Liver (tissue), 9 donors: Measurements from ENCODE around the gene CD8A. TPM values are rescaled to one million over a fixed set of nuclear protein-coding genes. Genes with fewer than 3 reads are reported as not detected.

Experiments
- DNase-seq: peaks from one replicate; pipeline ENCODE4 v3.0.0-alpha.2; 2017; ENCODE audit warnings: low spot score
- H3K27ac ChIP-seq, 2 donors: one replicate each; pipeline ENCODE4 v1.7.0; 2013; ENCODE audit warnings: inconsistent platforms in 2 of 2, low read length in 2 of 2, control low read depth in 1 of 2, low read depth in 1 of 2, mild to moderate bottlenecking in 1 of 2
- H3K27me3 ChIP-seq, 4 donors: one replicate each; pipeline versions ENCODE4 v1.6.1 to v1.7.0; 2013; ENCODE audit warnings: low read length in 3 of 4, inconsistent platforms in 1 of 4, mild to moderate bottlenecking in 1 of 4, moderate library complexity in 1 of 4; ENCODE audit not compliant: control insufficient read depth in 4 of 4, insufficient read depth in 4 of 4
- H3K36me3 ChIP-seq, 4 donors: one replicate each; pipeline versions ENCODE4 v1.6.1 to v1.7.0; 2013; ENCODE audit warnings: low read length in 3 of 4, mild to moderate bottlenecking in 3 of 4, low read depth in 1 of 4, moderate library complexity in 1 of 4; ENCODE audit not compliant: control insufficient read depth in 4 of 4, insufficient read depth in 3 of 4
- H3K4me1 ChIP-seq, 4 donors: one replicate each; pipeline versions ENCODE4 v1.6.1 to v1.7.0; 2013; ENCODE audit warnings: low read length in 3 of 4, mild to moderate bottlenecking in 3 of 4, moderate library complexity in 1 of 4; ENCODE audit not compliant: control insufficient read depth in 4 of 4, insufficient read depth in 4 of 4
- H3K4me3 ChIP-seq, 3 donors: one replicate each; pipeline versions ENCODE4 v1.6.1 to v1.7.0; 2013; ENCODE audit warnings: low read length in 3 of 3, control low read depth in 1 of 3, low read depth in 1 of 3, mild to moderate bottlenecking in 1 of 3
- H3K9ac ChIP-seq, 2 donors: one replicate each; pipeline ENCODE4 v1.7.0; 2013; ENCODE audit warnings: low read length in 2 of 2, mild to moderate bottlenecking in 2 of 2, moderate library complexity in 2 of 2, control low read depth in 1 of 2, low read depth in 1 of 2
- H3K9me3 ChIP-seq, 4 donors: one replicate each; pipeline versions ENCODE4 v1.6.1 to v1.7.0; 2013; ENCODE audit warnings: low read length in 3 of 4; ENCODE audit not compliant: control insufficient read depth in 4 of 4
- ATF3 ChIP-seq: IDR thresholded peaks from 2 replicates; pipeline ENCODE4 v1.6.1; 2016; ENCODE audit warnings: antibody characterized with exemption
- CTCF ChIP-seq: fragments of 150-350 bp; IDR thresholded peaks from 2 replicates; pipeline ENCODE4 v1.5.1; 2017; ENCODE audit warnings: improper control_type of control experiment, low read depth, low read length; ENCODE audit not compliant: missing input control
- EGR1 ChIP-seq, 2 donors: IDR thresholded peaks; 2 replicates each; pipeline ENCODE4 v1.6.1; 2016 to 2018; ENCODE audit warnings: antibody characterized with exemption in 2 of 2, low read depth in 2 of 2
- FOXA1 ChIP-seq: IDR thresholded peaks from 2 replicates; pipeline ENCODE4 v1.6.1; 2016; ENCODE audit warnings: antibody characterized with exemption
- FOXA2 ChIP-seq: IDR thresholded peaks from 2 replicates; pipeline ENCODE4 v1.6.1; 2016; ENCODE audit warnings: antibody characterized with exemption
- GABPA ChIP-seq, 2 donors: IDR thresholded peaks in 1 of 2; conservative IDR thresholded peaks in 1 of 2; 2 replicates each; pipeline ENCODE4 v1.6.1; 2016; ENCODE audit warnings: antibody characterized with exemption in 2 of 2, mild to moderate bottlenecking in 1 of 2, moderate library complexity in 1 of 2
- HNF4A ChIP-seq, 2 donors: conservative IDR thresholded peaks; 2 replicates each; pipeline ENCODE4 v1.6.1; 2016; ENCODE audit warnings: antibody characterized with exemption in 2 of 2, mild to moderate bottlenecking in 2 of 2
- HNF4G ChIP-seq: IDR thresholded peaks from 2 replicates; pipeline ENCODE4 v1.6.1; 2016; ENCODE audit warnings: antibody characterized with exemption
- JUND ChIP-seq, 2 donors: IDR thresholded peaks; 2 replicates each; pipeline ENCODE4 v1.6.1; 2016; ENCODE audit warnings: antibody characterized with exemption in 2 of 2
- NR2F2 ChIP-seq: IDR thresholded peaks from 2 replicates; pipeline ENCODE4 v1.6.1; 2016; ENCODE audit warnings: antibody characterized with exemption
- RAD21 ChIP-seq, 2 donors: IDR thresholded peaks; 2 replicates each; pipeline ENCODE4 v1.6.1; 2016; ENCODE audit warnings: antibody characterized with exemption in 2 of 2, mild to moderate bottlenecking in 2 of 2
- RXRA ChIP-seq, 2 donors: IDR thresholded peaks; 2 replicates each; pipeline ENCODE4 v1.6.1; 2017 to 2018; ENCODE audit warnings: antibody characterized with exemption in 2 of 2, mild to moderate bottlenecking in 1 of 2
- SP1 ChIP-seq: IDR thresholded peaks from 2 replicates; pipeline ENCODE4 v1.6.1; 2018; ENCODE audit warnings: antibody characterized with exemption, mild to moderate bottlenecking
- TAF1 ChIP-seq: conservative IDR thresholded peaks from 2 replicates; pipeline ENCODE4 v1.6.1; 2016; ENCODE audit warnings: antibody characterized with exemption, mild to moderate bottlenecking
- YY1 ChIP-seq: IDR thresholded peaks from 2 replicates; pipeline ENCODE4 v1.6.1; 2016; ENCODE audit warnings: antibody characterized with exemption, mild to moderate bottlenecking
- ZBTB33 ChIP-seq: IDR thresholded peaks from 2 replicates; pipeline ENCODE4 v1.6.1; 2016; ENCODE audit warnings: antibody characterized with exemption
- WGBS: extraction: QIAGEN DNeasy Blood & Tissue Kit; methylation state at CpG from one replicate; pipeline ENCODE4 v1.1.7; 2013; 5-methylcytosine and 5-hydroxymethylcytosine counted together
- polyA plus RNA-seq, 2 donors: library from polyadenylated mRNA; stranded (reverse) in 1 of 2; unstranded in 1 of 2; fragments of 200-250 nt in 1 of 2; fragments of >200 nt in 1 of 2; fragmentation: Nextera tagmentation in 1 of 2; extraction: Ambion mirVana in 1 of 2; gene quantifications; one replicate each; pipeline versions ENCODE4 v1.2.1 to v1.2.3, GENCODE V29; 2013 to 2015
- total RNA-seq, 2 donors: library from RNA; depleted of rRNA; stranded (reverse); fragments of >200 nt; gene quantifications; one replicate each; pipeline ENCODE4 v1.2.3, GENCODE V29; 2014
- TF ChIP-seq, protein P1 (sequence below): IDR thresholded peaks from 2 replicates; pipeline ENCODE4 v1.6.1; 2016; ENCODE audit warnings: antibody characterized with exemption
- donor health status: healthy.
- donor health status: healthy.
- donor health status: healthy.
- donor health status: healthy.
- donor health status: healthy.

Gene CD8A
- total and polyA plus RNA-seq, 4 donors: 0.42 to 1.8 (median 0.69) TPM

DNA sequence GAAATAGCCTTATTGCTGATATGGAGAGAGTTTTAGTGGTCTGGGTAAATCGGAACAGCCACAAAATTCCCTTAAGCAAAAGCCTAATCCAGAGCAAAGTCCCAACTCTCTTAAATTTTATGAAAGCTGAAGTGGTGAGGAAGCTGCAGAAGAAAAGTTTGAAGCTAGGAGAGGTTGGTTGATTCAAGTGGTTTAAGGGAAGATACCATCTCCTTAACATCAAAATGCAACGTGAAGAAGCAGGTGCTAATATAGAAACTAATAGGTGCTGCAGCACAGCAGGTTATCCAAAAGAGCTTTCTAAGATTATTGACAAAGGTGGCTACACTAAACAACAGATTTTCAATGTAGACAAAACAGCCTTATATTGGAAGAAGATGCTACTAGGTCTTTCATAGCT is 28.2 kb upstream of the CD8A start (continued):
- no peak for TF ChIP-seq CTCF
- TF ChIP-seq HNF4A (conservative IDR thresholded peaks at IDR 0.05): no peak
- no peak for TF ChIP-seq SP1
- TF ChIP-seq, protein P1, sequence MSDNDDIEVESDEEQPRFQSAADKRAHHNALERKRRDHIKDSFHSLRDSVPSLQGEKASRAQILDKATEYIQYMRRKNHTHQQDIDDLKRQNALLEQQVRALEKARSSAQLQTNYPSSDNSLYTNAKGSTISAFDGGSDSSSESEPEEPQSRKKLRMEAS: no peak
- TF ChIP-seq FOXA2: no peak
- no peak for TF ChIP-seq YY1
- TF ChIP-seq RXRA (IDR thresholded peaks at IDR 0.05): no peak

- no peak for DNase-seq
- H3K4me1 ChIP-seq: no peaks in the 10 kb centered on the region
- no peak overlapping the region for H3K4me3 ChIP-seq
- H3K9me3 ChIP-seq: peaks cover 0 to 14% (median 2%) of the 10 kb centered on the region in 4 donors
- H3K9ac ChIP-seq: no peak overlapping the region
- no peak overlapping the region for H3K27ac ChIP-seq
- WGBS: 87% methylated on average over 4 of the region's 4 CpGs
- no peak for TF ChIP-seq EGR1 (IDR thresholded peaks at IDR 0.05; ENCODE audit: low read depth in 2 of 2)
- no peak for TF ChIP-seq RXRA (IDR thresholded peaks at IDR 0.05)
- TF ChIP-seq RAD21 (IDR thresholded peaks at IDR 0.05): no peak
- no peak for TF ChIP-seq ZBTB33
- H3K27me3 ChIP-seq: no peaks in the 10 kb centered on the region
- H3K36me3 ChIP-seq: no peaks in the 10 kb centered on the region
Measured at GRCh38 chr2:86818114-86818801, 27.5 kb upstream of the CD8A start.

DNA sequence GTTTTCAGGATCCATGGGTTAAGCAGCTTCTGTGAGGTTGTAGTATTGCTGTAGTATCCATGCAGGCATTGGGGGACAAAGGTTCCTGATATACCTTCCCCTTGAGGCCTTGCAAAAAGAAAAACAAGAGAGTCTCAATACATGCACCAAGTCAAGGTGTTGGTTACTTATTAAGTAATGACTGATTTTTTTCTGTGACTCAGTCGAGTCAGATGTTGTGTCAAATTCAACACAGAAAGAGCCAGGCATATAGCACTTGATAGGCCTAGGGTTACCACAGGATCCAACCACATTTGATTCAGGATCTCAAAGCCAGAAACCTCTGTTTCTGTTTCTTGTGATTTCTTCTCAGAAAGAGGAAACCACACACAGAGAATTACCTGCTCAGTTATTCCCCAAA is 24.9 kb upstream of the CD8A start:
- Histone ChIP-seq H3K27ac (no peak overlapping the region), H3K27me3 (no peaks in the 10 kb centered on the region), H3K4me1 (no peaks in the 10 kb centered on the region), H3K4me3 (no peak overlapping the region), H3K9me3 (peaks cover 0 to 3% (median 0%) of the 10 kb centered on the region in 4 donors), H3K9ac (no peak overlapping the region), H3K36me3 (no peaks in the 10 kb centered on the region)
- 66% methylated on average over 1 of the region's 1 CpG for WGBS
- DNase-seq: no peak
- no peak for TF ChIP-seq NR2F2
- TF ChIP-seq TAF1: no peak
- no peak for TF ChIP-seq FOXA2
- TF ChIP-seq HNF4G: no peak
- no peak for TF ChIP-seq EGR1 (IDR thresholded peaks at IDR 0.05; ENCODE audit: low read depth in 2 of 2)
- TF ChIP-seq ZBTB33: no peak
- TF ChIP-seq RXRA (IDR thresholded peaks at IDR 0.05): no peak
- no peak for TF ChIP-seq CTCF
- TF ChIP-seq GABPA (IDR thresholded peaks at IDR 0.05 in 1 of 2, conservative IDR thresholded peaks at IDR 0.05 in 1 of 2): no peak
- TF ChIP-seq SP1: no peak
- TF ChIP-seq FOXA1: no peak
- no peak for TF ChIP-seq ATF3
- TF ChIP-seq, protein P1: no peak
- TF ChIP-seq HNF4A (conservative IDR thresholded peaks at IDR 0.05): no peak
- no peak for TF ChIP-seq YY1
- no peak for TF ChIP-seq JUND (IDR thresholded peaks at IDR 0.05)
